A673 (cell line): ENCODE data around the gene MVB12B.

Experiments
- EZH2 ChIP-seq: fragments of 200-600 bp; sonication (generic); IDR thresholded peaks from 2 replicates; pipeline ENCODE4 v1.6.1; 2017; ENCODE audit warnings: borderline replicate concordance, low read depth, mild to moderate bottlenecking, mixed read lengths, antibody characterized with exemption, low read length; ENCODE audit not compliant: poor library complexity, severe bottlenecking
- TF ChIP-seq, protein P1 (sequence below): fragments of 300-800, 200-600 bp; sonication (generic); conservative IDR thresholded peaks from 2 replicates; pipeline ENCODE4 v1.5.1; 2017; ENCODE audit warnings: low read depth, mild to moderate bottlenecking, antibody characterized with exemption, low read length, moderate library complexity, mixed read lengths

- TF ChIP-seq, protein P1, sequence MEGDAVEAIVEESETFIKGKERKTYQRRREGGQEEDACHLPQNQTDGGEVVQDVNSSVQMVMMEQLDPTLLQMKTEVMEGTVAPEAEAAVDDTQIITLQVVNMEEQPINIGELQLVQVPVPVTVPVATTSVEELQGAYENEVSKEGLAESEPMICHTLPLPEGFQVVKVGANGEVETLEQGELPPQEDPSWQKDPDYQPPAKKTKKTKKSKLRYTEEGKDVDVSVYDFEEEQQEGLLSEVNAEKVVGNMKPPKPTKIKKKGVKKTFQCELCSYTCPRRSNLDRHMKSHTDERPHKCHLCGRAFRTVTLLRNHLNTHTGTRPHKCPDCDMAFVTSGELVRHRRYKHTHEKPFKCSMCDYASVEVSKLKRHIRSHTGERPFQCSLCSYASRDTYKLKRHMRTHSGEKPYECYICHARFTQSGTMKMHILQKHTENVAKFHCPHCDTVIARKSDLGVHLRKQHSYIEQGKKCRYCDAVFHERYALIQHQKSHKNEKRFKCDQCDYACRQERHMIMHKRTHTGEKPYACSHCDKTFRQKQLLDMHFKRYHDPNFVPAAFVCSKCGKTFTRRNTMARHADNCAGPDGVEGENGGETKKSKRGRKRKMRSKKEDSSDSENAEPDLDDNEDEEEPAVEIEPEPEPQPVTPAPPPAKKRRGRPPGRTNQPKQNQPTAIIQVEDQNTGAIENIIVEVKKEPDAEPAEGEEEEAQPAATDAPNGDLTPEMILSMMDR, result no peak
- TF ChIP-seq EZH2, result no peak
Measured at GRCh38 chr9:126420135-126420534, 93.5 kb downstream of the MVB12B start.
